OCI-LY7 (cell line): ENCODE data around the gene NAP1L4. TPM values are rescaled to one million over a fixed set of nuclear protein-coding genes. Genes with fewer than 3 reads are reported as not detected.

ENCODE experiments used
- BruUV-seq: library from RNA; stranded (reverse); fragments of 400-500 nt; replicated peaks from 2 replicates; lab custom pipeline; 2021; lab: Mats Ljungman, UMichigan
- CTCF ChIA-PET: fragments of 300-600 bp; sonication (Branson Sonifier 250); formaldehyde crosslinking; loops from one replicate; lab custom pipeline; 2022; ENCODE audit warnings: antibody characterized with exemption; ENCODE audit not compliant: unreplicated experiment; lab: Charles Lee
- POLR2A ChIA-PET: fragments of 300-600 bp; sonication (Branson Sonifier 250); formaldehyde crosslinking; loops from one replicate; lab custom pipeline; 2022; ENCODE audit warnings: antibody characterized with exemption; lab: Charles Lee
- DNase-seq: peaks from one replicate; pipeline ENCODE4 v3.0.0-alpha.2; 2015; ENCODE audit warnings: low spot score
- H2AFZ ChIP-seq: fragments of 200-600 bp; sonication (generic), shearing (Covaris generic); 2 replicates; pipeline ENCODE4 v1.6.1; 2014; ENCODE audit warnings: mild to moderate bottlenecking, antibody characterized with exemption, low read length, moderate library complexity
- H3K27ac ChIP-seq: fragments of 200-600 bp; sonication (generic); 2 replicates; pipeline ENCODE4 v1.5.1; 2014; ENCODE audit warnings: mixed run types, low read depth, mild to moderate bottlenecking, moderate library complexity, low read length, inconsistent platforms; ENCODE audit not compliant: poor library complexity, severe bottlenecking
- H3K36me3 ChIP-seq: fragments of 200-600 bp; sonication (generic); 2 replicates; pipeline ENCODE4 v1.6.1; 2014; ENCODE audit warnings: mild to moderate bottlenecking, antibody characterized with exemption, low read length, moderate library complexity, mixed read lengths; ENCODE audit not compliant: insufficient read depth
- H3K4me1 ChIP-seq: fragments of 200-600 bp; sonication (generic); 2 replicates; pipeline ENCODE4 v1.5.1; 2014; ENCODE audit warnings: mild to moderate bottlenecking, low read length; ENCODE audit not compliant: insufficient read depth, poor library complexity, severe bottlenecking
- H3K4me2 ChIP-seq: fragments of 200-600 bp; sonication (generic); 2 replicates; pipeline ENCODE4 v1.6.1; 2014; ENCODE audit warnings: mild to moderate bottlenecking, low read length
- H3K4me3 ChIP-seq: fragments of 200-600 bp; sonication (generic); 2 replicates; pipeline ENCODE4 v1.5.1; 2014; ENCODE audit warnings: mild to moderate bottlenecking, low read depth, low read length; ENCODE audit not compliant: poor library complexity, severe bottlenecking
- H3K79me2 ChIP-seq: fragments of 200-600 bp; sonication (generic); 2 replicates; pipeline ENCODE4 v1.6.1; 2016; ENCODE audit warnings: low read depth, mild to moderate bottlenecking, low read length, moderate library complexity, mixed read lengths; ENCODE audit not compliant: insufficient read depth
- H3K9me2 ChIP-seq: fragments of 200-600 bp; sonication (generic); 2 replicates; pipeline ENCODE4 v1.6.1; 2016; ENCODE audit warnings: mild to moderate bottlenecking, low read length, mixed read lengths; ENCODE audit not compliant: insufficient read depth
- H3K9me3 ChIP-seq: fragments of 200-600 bp; sonication (generic); 2 replicates; pipeline ENCODE4 v1.6.1; 2014; ENCODE audit warnings: mild to moderate bottlenecking, mixed run types, low read length, mixed read lengths
- H4K20me1 ChIP-seq: fragments of 200-600 bp; sonication (generic); 2 replicates; pipeline ENCODE4 v1.6.1; 2014; ENCODE audit warnings: mild to moderate bottlenecking, antibody characterized with exemption, low read length, moderate library complexity, mixed read lengths; ENCODE audit not compliant: insufficient read depth
- CTCF ChIP-seq: fragments of 200-600 bp; sonication (generic); conservative IDR thresholded peaks from 2 replicates; pipeline ENCODE4 v1.5.1; 2014; ENCODE audit warnings: mild to moderate bottlenecking, antibody characterized with exemption, low read length, moderate library complexity, mixed read lengths
- EZH2phosphoT487 ChIP-seq: fragments of 200-600 bp; sonication (generic); IDR thresholded peaks from 2 replicates; pipeline ENCODE4 v1.6.1; 2018; ENCODE audit warnings: low read depth, borderline replicate concordance, mild to moderate bottlenecking, mixed run types, antibody characterized with exemption, low read length, moderate library complexity, mixed read lengths
- intact Hi-C: fragments of 100-400 bp; cut with micrococcal nuclease; formaldehyde crosslinking; loops from one replicate; pipeline ENCODE4 v1.10.0; 2022; ENCODE audit not compliant: unreplicated experiment
- total RNA-seq, 2 experiments: library from RNA; depleted of rRNA in 1 of 2; stranded (reverse); fragments of >200 nt in 1 of 2; shearing (Covaris generic) in 1 of 2; gene quantifications; 2 replicates each; pipeline ENCODE4 v1.2.3, GENCODE V29; 2014 to 2022

The NAP1L4 gene
- total RNA-seq, 2 experiments from 2014 or later, result 152 to 183 TPM

GRCh38 chr11:2945757-2946287 is 46.3 kb downstream of the NAP1L4 start:
- ChIA-PET CTCF (interaction anchor here (0.5 kb wide), 1 partner anchor 39 kb away, joined by 4 read pairs; no protein-coding TSS in a partner anchor), POLR2A (interaction anchor here (0.5 to 1.0 kb wide), 2 partner anchors 46 to 608 kb away, joined by 4 read pairs; partner anchors contain the start of gene NAP1L4)
- Histone ChIP-seq H3K9me2 (no peaks in the 10 kb centered on the region), H3K27ac (no peak overlapping the region), H3K9me3 (no peaks in the 10 kb centered on the region), H3K4me3 (no peak overlapping the region), H3K4me2 (no peak overlapping the region), H3K36me3 (peaks cover 82% of the 10 kb centered on the region), H3K4me1 (no peaks in the 10 kb centered on the region), H2AFZ (no peak overlapping the region), H4K20me1 (no peaks in the 10 kb centered on the region), H3K79me2 (no peaks in the 10 kb centered on the region)
- DNase-seq, result no peak
- no peak for TF ChIP-seq EZH2phosphoT487
- no peak for TF ChIP-seq CTCF
- no TSS peak for BruUV-seq
- intact Hi-C loops, result no loop called here

- Histone ChIP-seq H3K27ac (no peak overlapping the region), H3K4me2 (no peak overlapping the region)
These were observed 46.9 kb downstream of the NAP1L4 start for GRCh38 chr11:2945031-2945756.

More at GRCh38 chr11:2945031-2945756, 46.9 kb downstream of the NAP1L4 start:
- POLR2A ChIA-PET, result interaction anchor here (0.5 to 1.0 kb wide), 2 partner anchors 47 to 608 kb away, joined by 4 read pairs; partner anchors contain the start of gene NAP1L4
- H4K20me1 ChIP-seq, result no peaks in the 10 kb centered on the region
- H3K4me1 ChIP-seq, result no peaks in the 10 kb centered on the region
- H3K79me2 ChIP-seq, result no peaks in the 10 kb centered on the region
- no peak overlapping the region for H3K4me3 ChIP-seq
- CTCF ChIA-PET, result no interaction called here
- DNase-seq, result no peak
- intact Hi-C loops, result no loop called here
- 0 out of 2 replicates have a peak, but pooled peaks cover under 1% of the 10 kb centered on the region for H3K9me3 ChIP-seq
- H2AFZ ChIP-seq, result no peak overlapping the region
- TF ChIP-seq EZH2phosphoT487, result no peak
- no peak for TF ChIP-seq CTCF
- H3K36me3 ChIP-seq, result peaks cover 82% of the 10 kb centered on the region
- no TSS peak for BruUV-seq
- no peaks in the 10 kb centered on the region for H3K9me2 ChIP-seq
